HG03045 (cell line): ENCODE measurements around the gene CYP3A7.
"Not testable (repeated sequence)": the region's sequence is repeated elsewhere in the genome, so short reads cannot be mapped to it uniquely, and the experiment has no call there.

Experiments used
- ATAC-seq: cut with Tn5 transposase; IDR thresholded peaks from one replicate; pipeline ENCODE4 v1.9.1; 2021; ENCODE audit warnings: mild to moderate bottlenecking, moderate library complexity; ENCODE audit not compliant: unreplicated experiment

The CYP3A7 gene

DNA sequence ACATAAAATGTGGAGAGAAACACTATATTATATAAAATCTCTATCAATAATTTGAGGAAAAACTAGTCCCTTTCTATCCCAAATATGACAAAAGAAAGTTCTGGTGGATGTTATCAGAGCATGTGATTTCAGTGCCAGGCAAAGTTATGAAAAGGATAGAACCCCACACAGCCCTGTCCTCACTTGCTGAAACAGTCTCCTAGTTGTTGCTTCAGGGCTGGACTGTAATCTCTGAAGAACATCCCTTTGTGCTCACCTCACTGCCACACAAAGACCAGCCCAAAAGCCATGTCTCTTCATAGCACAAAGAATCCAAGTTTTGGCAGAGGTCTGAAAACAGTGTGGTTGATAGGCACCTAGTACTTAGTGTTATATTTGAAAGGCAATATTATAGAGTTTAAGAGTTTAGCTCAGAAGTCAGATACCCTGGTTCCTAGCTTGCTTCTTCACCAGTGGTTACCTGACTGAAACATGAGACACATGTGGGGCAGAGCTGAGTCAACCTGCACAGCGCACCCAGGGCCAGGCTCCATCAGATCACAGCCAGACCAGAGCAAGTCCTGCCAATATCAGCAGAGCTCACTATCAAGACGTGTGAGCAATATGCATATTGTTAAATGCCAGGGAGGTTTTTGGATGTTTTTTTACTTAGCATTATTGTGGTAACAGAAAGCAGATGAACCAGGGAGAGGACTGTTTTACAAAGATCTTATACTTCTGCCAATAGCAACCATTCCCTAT is 25.0 kb downstream of the CYP3A7 start:
- no peak for ATAC-seq

DNA sequence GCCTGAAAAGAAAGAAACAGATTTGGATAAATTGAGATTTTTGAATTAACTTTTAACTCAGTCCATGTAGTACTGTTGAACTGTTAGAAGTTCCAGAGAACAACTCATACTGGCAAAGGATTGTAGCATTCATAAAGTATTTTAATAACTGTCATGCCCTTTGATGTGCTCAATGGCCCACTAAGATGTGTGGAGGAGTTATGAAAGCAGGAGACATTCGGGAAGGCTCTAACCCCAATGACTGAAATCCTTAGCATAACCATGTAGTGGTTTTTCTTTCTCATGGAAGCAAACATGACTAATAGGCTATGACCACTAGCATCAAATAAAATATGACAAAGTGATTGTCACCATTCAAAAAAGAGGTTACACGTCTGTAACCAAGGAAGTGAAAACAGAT is 25.7 kb downstream of the CYP3A7 start:
- no peak for ATAC-seq

DNA sequence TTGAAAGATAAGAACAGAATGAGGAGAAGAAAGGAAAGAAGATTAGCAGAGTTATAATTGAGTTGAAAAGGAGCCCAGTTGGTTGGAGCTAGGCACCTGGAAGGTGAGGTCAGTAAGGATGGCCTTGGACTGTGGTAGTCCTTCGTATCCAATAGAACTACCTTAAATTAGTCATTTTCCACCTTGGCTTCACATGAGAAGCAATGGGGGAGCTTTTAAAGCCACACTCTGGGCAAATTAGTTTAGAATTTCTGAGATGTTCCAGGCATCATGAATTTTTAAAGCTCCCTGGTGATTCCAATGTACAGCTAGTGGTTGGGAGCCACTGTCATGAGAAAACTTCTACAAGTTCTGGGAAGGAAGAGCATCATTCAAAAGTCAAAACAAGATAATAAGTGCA is 27.9 kb downstream of the CYP3A7 start:
- no peak for ATAC-seq

- ATAC-seq, result no peak
These were observed 35.0 kb downstream of the CYP3A7 start for GRCh38 chr7:99699946-99700345.

DNA sequence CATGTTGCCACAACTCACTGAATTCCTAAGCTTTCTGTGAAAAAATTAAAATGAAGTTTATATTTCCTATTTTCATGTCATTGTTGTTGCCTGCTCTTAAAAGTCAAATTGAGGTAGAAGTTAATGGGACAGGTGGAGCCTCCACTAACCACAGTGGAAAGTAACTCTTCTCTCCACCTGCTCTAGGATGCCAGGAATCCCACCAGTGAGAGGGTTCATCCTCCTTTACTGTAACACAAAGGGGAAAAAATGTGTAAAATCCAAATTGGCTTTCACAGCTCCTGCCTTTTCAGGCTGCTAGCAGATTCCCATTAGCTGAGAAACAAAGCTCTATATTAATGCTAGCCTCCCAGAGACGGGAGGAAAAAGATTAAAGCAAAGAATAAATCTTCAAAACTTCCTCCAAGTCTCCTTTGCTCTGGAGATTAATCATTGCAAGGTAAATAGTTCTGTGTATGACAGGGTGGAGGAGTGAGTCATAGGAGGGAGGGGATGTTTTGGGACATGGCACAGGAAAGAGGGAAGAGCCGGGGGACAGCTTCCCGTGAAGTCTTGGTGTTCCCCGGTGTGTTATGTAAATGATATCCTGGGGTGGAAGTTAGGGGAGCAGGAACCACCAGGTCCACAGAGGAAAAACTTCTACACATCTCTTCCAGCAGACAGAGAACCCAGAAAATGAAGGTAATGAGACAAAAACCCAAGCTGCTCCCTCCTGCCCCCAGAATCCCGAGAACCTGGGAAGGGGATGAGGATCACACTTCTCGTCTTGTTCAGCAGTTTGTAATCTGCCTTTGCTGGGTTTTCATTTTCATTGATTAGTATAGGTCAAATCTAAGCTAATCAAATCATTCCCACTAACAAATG is 35.9 kb downstream of the CYP3A7 start:
- not testable (repeated sequence) for ATAC-seq

- ATAC-seq, result no peak
These were observed 40.1 kb downstream of the CYP3A7 start for GRCh38 chr7:99694912-99695304.

DNA sequence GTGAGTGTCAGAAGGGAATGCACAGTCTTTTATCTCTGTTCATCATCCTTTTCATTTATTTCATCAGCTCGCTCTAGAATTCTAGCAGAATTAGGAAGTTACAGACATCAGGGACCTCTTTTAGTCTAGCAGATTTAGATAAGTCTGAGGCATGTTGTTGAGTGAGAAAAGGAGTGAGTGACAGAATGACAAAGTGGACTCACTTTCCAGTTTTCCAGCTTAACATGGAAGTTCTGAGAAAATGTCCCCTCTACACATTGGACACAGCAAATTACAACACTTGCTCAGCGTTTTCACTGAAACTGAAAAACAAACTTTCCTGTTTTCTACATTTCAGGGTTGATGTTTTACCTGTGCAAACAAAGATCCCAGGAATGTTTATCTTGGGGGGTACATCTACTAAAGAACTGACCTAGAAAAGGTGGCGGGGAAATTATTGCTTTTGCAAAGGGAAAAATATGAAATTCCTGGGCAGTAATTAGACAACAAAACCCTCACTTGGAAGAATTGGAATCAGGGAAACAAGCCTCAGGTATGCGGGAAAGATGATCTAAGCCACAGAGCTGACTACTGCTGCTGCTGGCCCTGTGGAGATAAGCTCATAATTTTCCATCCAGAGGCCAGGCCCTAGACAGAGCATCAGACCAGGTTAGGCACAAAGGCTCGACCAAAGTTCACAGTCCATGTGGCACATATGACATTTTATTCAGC is 40.6 kb downstream of the CYP3A7 start:
- ATAC-seq, result no peak

DNA sequence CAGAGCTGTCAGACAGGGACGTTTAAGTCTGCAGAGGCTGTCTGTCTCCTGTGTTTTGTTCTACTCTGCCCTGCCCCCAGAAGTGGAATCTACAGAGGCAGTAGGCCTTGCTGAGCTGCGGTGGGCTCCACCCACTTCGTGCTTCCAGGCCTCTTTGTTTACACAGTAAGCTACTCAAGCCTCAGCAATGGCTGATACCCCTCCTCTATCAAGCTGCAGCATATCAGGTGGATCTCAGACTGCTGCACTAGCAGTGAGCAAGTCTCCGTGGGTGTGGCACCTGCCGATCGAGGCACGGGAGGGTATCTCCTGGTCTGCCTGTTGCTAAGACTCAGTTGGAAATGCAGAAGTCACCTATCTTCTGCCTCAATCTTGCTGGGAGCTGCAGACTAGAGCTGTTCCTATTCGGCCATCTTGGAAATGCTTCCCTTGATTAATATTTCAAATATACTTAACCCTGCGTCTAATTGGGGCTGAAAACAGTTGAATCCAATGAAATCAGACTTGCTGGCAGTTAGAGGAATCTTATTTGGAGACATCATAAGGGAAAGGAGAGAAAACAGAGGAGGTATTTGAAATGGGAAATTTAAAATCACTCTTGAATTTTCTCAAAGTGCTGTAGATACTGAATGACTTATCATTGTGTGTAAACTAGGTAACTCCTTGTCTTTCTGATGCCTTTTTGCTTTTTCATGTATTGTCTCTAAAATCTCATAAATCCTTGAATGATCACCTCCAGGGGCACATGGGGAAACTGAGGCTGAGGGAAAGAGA is 41.4 kb downstream of the CYP3A7 start:
- ATAC-seq, result no peak

DNA sequence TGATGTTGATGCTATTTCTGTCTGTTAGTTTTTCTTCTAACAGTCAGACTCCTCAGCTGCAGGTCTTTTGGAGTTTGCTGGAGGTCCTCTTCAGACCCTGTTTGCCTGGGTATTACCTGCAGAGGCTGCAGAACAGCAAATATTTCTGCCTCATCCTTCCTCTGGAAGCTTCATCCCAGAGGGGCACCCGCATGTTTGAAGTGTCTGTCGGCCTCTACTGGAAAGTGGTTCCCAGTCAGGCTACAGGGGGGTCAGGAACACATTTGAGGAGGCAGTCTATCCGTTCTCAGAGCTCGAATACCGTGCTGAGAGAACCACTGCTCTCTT is 41.9 kb downstream of the CYP3A7 start:
- ATAC-seq, result no peak

DNA sequence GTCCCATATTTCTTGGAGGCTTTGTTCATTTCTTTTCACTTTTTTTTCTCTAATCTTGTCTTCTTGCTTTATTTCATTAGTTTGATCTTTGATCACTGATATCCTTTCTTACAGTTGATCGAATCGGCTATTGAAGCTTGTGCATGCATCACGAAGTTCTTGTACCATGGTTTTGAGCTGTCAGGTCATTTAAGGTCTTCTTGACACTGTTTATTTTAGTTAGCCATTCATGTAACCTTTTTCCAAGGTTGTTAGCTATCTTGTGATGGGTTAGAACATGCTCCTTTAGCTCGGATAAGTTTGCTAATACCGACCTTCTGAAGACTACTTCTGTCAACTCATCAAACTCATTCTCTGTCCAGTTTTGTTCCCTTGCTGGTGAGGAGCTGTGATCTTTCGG is 42.4 kb downstream of the CYP3A7 start:
- ATAC-seq, result not testable (repeated sequence)

DNA sequence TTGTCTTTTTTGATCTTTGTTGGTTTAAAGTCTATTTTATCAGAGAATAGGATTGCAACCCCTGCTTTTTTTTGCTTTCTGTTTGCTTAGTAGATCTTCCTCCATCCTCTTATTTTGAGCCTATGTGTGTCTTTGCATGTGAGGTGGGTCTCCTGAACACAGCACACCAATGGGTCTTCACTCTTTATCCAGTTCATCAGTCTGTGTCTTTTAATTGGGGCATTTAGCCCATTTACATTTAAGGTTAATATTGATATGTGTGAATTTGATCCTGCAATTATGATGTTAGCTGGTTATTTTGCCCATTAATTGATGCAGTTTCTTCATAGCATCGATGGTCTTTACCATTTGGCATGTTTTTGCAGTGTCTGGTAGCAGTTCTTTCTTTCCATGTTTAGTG is 43.3 kb downstream of the CYP3A7 start:
- ATAC-seq, result not testable (repeated sequence)

GRCh38 chr7:99690918-99691317 is 44.1 kb downstream of the CYP3A7 start:
- ATAC-seq, result not testable (repeated sequence)

- ATAC-seq, result not testable (repeated sequence)
These were observed 49.0 kb downstream of the CYP3A7 start for GRCh38 chr7:99685871-99686608.

DNA sequence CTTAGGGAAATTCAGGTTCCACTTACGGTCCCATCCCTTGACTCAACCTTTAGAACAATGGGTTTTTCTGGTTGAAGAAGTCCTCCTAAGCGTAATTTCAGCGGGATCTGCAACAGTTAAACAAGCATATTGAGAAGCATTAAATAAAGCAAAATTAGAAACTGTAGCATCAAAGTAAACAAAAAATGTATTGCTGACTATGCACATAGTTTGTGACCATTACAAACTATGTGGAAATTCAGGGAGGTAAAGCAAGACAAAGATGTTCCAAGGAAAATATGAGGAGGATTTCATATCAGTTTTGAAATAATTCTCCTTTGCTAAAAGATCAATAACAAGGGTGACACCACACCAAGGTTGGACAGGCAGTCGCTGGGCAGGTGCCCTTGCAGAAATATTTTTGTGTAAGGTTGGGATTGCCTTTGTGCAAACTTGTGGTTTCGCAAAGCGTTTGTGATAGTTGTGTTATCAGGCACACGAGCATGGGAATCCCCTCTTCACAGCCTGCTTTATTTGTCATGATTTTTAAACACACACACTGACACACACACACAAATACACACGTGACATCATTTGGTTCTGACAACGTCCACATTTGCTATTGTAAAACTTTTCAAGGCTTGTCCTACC is 49.8 kb downstream of the CYP3A7 start:
- no peak for ATAC-seq

DNA sequence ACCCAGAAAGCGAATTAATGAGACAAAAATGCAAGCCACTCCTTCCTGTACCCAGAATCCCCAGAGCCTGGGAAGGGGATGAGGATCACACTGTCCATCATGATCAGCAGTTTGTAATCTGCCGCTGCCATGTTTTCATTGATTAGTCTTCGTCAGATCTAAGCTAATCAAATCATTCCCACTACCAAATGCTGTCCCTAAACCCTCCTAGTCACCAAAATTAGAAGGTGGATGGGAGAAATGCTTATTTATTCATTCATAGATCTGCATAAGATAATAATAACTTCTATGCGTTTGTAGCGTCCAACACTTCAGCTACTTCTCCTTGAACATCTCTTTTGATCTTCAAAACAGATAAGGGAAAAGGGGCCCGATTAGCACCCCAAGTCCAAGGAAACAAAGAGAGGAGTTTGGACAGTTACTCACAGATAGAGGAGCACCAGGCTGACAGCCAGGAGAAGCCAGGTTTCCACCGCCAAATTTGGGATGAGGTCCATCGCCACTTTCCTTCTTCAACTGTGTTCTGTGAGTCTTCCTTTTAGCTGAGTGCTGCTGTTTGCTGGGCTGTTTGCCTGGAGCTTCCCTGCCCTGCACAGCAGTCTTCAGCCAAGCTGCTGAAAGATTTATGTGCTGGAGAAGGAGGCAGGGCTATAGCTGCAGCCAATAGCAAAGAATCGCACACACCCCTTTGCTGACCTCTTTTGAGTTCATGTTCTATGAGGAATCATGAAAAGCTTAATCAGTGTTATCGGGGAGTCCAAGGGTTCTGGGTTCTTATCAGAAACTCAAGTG is 55.4 kb downstream of the CYP3A7 start, which contains the start of gene CYP3A5:
Gene CYP3A5, minus strand, starts transcription at position 597 of the 792 bp plus-strand sequence. Its CDS starts 100 bp downstream, at position 497.
- ATAC-seq, result no peak

- ATAC-seq, result no peak
These were observed 56.0 kb downstream of the CYP3A7 start for GRCh38 chr7:99679032-99679399.

- ATAC-seq, result no peak
These were observed 57.3 kb downstream of the CYP3A7 start for GRCh38 chr7:99677648-99678045.

DNA sequence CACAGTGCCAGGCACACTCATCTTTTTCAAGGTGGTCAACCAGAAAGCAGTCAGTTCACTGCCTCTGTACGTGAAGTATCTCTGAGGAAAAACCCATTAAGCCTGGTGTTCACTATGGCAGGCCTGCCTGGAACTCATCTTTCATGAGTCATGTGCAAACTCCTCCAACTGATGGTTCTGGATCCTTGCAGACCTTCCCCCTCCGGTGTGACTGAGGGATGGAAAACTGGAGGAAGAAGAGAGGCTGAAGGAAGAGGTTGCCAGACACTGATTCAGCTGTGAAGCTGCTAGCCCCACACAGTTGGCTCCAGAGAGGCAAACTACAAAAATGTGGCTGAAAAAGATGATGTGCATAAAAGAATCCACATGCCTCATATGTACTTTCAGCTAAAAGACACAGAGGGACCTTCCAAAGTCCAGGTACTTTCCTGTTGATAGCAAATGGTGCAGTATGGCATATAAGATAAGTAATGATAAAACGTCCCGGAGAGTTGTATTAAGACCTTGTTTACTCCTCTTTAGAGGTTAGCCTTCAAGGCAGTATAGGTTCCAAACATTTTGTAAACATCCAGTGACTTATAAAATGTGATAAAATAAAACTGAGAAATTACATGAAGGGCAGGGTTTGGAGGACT is 57.9 kb downstream of the CYP3A7 start:
- no peak for ATAC-seq
